ENCODE results near the gene UVRAG. TPM values are rescaled to one million over a fixed set of nuclear protein-coding genes. Genes with fewer than 3 reads are reported as not detected.

Gene UVRAG
- total RNA-seq, 1 experiment from 2014 or later = 52.7 TPM

DNA sequence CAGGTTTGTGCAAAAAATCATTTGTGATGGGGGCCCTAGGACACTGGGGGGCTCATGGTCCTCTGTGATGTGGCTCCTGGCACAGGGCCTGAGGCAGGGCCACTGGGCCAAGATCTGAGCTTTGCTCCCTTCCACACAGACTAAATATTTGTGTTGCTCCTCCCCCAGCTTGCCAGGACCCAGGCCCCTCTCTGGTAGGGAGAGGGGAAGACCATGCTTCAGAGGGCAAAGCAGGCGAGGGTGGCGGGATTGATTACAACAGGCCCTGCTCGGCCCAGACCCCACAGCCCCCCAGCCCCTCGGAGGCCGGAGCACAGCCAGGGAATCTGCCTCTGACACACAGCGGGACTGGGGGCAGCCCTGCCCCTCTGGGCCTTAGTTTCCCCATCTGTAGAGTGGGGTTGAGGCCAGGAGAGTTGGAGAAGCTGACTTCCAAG, 362.3 kb downstream of the UVRAG start:
- Histone ChIP-seq H3K9me3 (ENCODE audit: low read length) (no peaks in the 10 kb centered on the region), H2AFZ (ENCODE audit: low read length) (no peak overlapping the region), H3K27me3 (ENCODE audit: low read length) (no peaks in the 10 kb centered on the region), H3K4me1 (ENCODE audit: low read length) (no peaks in the 10 kb centered on the region), H3K79me2 (ENCODE audit: low read length) (no peaks in the 10 kb centered on the region), H3K27ac (ENCODE audit: low read length) (no peak overlapping the region), H3K36me3 (ENCODE audit: insufficient read depth, low read length) (no peaks in the 10 kb centered on the region), H3K9me2 (replicated peaks; ENCODE audit: insufficient read depth, low read length) (no peaks in the 10 kb centered on the region), H3K4me2 (ENCODE audit: low read depth, low read length, poor library complexity, severe bottlenecking) (no peak overlapping the region), H3K9ac (ENCODE audit: low read length) (no peak overlapping the region), H4K20me1 (ENCODE audit: insufficient read depth, low read depth, low read length) (no peaks in the 10 kb centered on the region), H3K4me3 (ENCODE audit: low read length) (no peak overlapping the region)
- DNase-seq = no peak

DNA sequence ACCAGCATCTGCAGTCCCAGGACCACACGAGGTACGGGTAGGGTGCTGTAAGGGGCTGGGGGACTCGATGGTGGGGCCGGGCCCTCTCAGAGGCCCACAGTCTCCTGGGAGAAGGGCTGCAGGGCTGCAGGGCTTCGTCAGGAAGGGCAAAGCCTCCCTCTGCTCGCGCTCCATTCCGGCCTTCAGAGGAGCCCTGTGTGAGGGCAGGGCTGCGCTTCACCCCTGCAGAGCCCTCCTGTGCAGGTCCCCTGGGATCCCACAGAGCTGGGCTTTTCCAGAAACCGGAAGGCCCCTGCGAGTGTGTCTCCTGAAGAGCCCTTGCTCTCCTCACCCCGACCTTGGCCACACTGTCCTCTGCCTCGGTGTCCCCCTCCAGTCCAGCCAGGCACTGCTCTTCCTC, 364.1 kb downstream of the UVRAG start:
- no peaks in the 10 kb centered on the region for H3K9me2 ChIP-seq (replicated peaks; ENCODE audit: insufficient read depth, low read length)
- H3K27ac ChIP-seq (ENCODE audit: low read length) = no peak overlapping the region
- H2AFZ ChIP-seq (ENCODE audit: low read length) = no peak overlapping the region
- H3K27me3 ChIP-seq (ENCODE audit: low read length) = no peaks in the 10 kb centered on the region
- H3K9ac ChIP-seq (ENCODE audit: low read length) = no peak overlapping the region
- DNase-seq = no peak
- H3K79me2 ChIP-seq (ENCODE audit: low read length) = no peaks in the 10 kb centered on the region
- H3K9me3 ChIP-seq (ENCODE audit: low read length) = no peaks in the 10 kb centered on the region
- no peaks in the 10 kb centered on the region for H3K4me1 ChIP-seq (ENCODE audit: low read length)
- no peak overlapping the region for H3K4me3 ChIP-seq (ENCODE audit: low read length)
- no peak overlapping the region for H3K4me2 ChIP-seq (ENCODE audit: low read depth, low read length, poor library complexity, severe bottlenecking)
- no peaks in the 10 kb centered on the region for H4K20me1 ChIP-seq (ENCODE audit: insufficient read depth, low read depth, low read length)
- no peaks in the 10 kb centered on the region for H3K36me3 ChIP-seq (ENCODE audit: insufficient read depth, low read length)

DNA sequence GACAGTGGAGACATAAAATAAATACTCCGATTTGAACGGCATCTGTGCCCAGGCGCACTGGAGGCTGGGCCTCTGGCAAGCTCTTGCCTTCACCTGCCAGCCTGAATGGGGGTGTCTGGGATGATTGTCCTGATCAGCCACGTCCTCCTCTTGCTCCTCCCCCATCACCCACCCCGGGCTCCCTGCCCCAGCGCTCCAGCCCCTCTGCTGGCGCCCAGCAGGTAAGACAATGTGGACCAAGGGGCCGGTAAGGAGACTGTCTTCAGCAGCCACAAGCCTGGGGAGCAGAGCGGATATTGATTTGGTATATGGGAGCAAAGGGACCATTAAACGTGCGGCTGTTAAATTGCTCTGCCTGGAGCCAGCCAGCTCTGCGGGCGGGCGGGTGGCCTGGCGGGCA, 366.4 kb downstream of the UVRAG start:
- H3K27me3 ChIP-seq (ENCODE audit: low read length) = no peaks in the 10 kb centered on the region
- H3K9me3 ChIP-seq (ENCODE audit: low read length) = no peaks in the 10 kb centered on the region
- no peak overlapping the region for H2AFZ ChIP-seq (ENCODE audit: low read length)
- H3K36me3 ChIP-seq (ENCODE audit: insufficient read depth, low read length) = no peaks in the 10 kb centered on the region
- no peaks in the 10 kb centered on the region for H3K79me2 ChIP-seq (ENCODE audit: low read length)
- H4K20me1 ChIP-seq (ENCODE audit: insufficient read depth, low read depth, low read length) = no peaks in the 10 kb centered on the region
- H3K27ac ChIP-seq (ENCODE audit: low read length) = no peak overlapping the region
- H3K9me2 ChIP-seq (replicated peaks; ENCODE audit: insufficient read depth, low read length) = no peaks in the 10 kb centered on the region
- no peak overlapping the region for H3K4me3 ChIP-seq (ENCODE audit: low read length)
- H3K4me2 ChIP-seq (ENCODE audit: low read depth, low read length, poor library complexity, severe bottlenecking) = no peak overlapping the region
- no peak for DNase-seq
- H3K9ac ChIP-seq (ENCODE audit: low read length) = no peak overlapping the region
- no peaks in the 10 kb centered on the region for H3K4me1 ChIP-seq (ENCODE audit: low read length)

DNA sequence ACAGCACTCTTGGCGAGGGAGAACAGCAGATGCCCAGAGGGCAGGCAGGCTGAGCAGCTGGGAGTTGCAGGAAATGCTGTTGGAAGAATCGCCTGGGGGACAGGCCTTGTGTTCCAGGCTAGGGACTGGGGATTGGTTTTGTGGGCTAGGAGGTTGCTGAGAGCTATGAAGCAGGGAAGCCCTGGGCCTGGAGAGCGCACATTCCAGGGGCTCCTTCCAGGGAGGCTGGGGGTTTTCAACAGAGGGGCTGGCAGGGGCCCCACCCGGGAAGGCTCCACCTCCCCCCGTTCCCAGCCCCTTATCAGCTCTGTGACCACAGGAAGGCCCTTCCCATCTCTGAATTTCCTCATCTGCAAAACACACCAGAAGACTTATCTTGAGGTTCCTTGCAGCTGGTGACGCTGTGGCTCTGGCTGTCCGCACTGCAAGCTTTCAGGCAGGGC, 369.6 kb downstream of the UVRAG start:
- Histone ChIP-seq H3K4me2 (ENCODE audit: low read depth, low read length, poor library complexity, severe bottlenecking) (no peak overlapping the region), H4K20me1 (ENCODE audit: insufficient read depth, low read depth, low read length) (no peaks in the 10 kb centered on the region), H2AFZ (ENCODE audit: low read length) (no peak overlapping the region), H3K4me3 (ENCODE audit: low read length) (no peak overlapping the region), H3K9ac (ENCODE audit: low read length) (no peak overlapping the region), H3K4me1 (ENCODE audit: low read length) (no peaks in the 10 kb centered on the region), H3K79me2 (ENCODE audit: low read length) (no peaks in the 10 kb centered on the region), H3K9me2 (replicated peaks; ENCODE audit: insufficient read depth, low read length) (no peaks in the 10 kb centered on the region), H3K27ac (ENCODE audit: low read length) (no peak overlapping the region), H3K27me3 (ENCODE audit: low read length) (no peaks in the 10 kb centered on the region), H3K9me3 (ENCODE audit: low read length) (no peaks in the 10 kb centered on the region), H3K36me3 (ENCODE audit: insufficient read depth, low read length) (no peaks in the 10 kb centered on the region)
- no peak for DNase-seq

DNA sequence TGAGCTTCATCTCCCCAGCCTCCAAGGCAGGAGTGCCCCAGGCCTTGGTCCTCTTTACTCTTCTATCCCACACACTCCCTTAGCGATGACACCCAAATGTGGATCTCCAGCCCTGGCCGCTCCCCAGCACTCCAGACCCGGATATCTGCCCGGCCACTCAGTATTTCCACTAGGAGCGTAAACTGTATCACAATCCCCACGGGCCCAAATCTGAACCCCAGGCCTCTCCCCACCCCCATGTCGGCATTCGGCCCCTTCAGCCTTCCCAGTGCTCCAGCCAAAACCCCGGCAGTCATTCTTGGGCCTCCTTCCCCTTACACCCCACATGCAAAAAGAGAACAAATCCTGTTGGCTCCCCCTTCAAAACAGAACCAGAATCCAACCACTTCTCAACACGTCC, 370.5 kb downstream of the UVRAG start:
- Histone ChIP-seq H4K20me1 (ENCODE audit: insufficient read depth, low read depth, low read length) (no peaks in the 10 kb centered on the region), H2AFZ (ENCODE audit: low read length) (no peak overlapping the region), H3K27ac (ENCODE audit: low read length) (no peak overlapping the region), H3K9me3 (ENCODE audit: low read length) (no peaks in the 10 kb centered on the region), H3K27me3 (ENCODE audit: low read length) (no peaks in the 10 kb centered on the region), H3K4me1 (ENCODE audit: low read length) (no peaks in the 10 kb centered on the region), H3K36me3 (ENCODE audit: insufficient read depth, low read length) (no peaks in the 10 kb centered on the region), H3K4me2 (ENCODE audit: low read depth, low read length, poor library complexity, severe bottlenecking) (no peak overlapping the region), H3K4me3 (ENCODE audit: low read length) (no peak overlapping the region), H3K9ac (ENCODE audit: low read length) (no peak overlapping the region), H3K9me2 (replicated peaks; ENCODE audit: insufficient read depth, low read length) (no peaks in the 10 kb centered on the region), H3K79me2 (ENCODE audit: low read length) (no peaks in the 10 kb centered on the region)
- no peak for DNase-seq

DNA sequence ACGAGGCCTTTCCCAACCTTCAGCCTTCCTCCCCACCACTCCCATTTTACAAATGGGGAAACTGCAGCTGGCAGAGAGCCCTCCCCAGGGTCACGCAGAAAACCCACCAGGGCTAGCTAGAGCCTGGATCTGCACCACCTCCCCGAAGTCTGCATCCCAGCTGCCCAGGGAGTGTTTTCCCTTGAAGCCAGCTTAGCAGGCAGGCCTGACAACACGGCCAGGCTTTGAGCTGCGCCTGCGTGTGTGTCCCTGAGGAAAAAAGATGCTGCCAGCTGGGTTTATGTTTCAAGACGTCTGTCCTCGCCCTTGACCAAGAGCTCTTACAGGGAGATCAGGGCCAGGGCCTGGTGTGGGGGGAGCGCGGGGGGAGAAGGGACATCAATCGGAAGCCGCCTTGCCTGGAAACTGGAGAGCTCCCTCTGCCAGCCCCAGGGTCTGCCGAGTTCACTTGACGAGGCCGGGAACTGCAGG, 371.0 kb downstream of the UVRAG start:
- no peak for DNase-seq
- no peaks in the 10 kb centered on the region for H3K79me2 ChIP-seq (ENCODE audit: low read length)
- H3K4me3 ChIP-seq (ENCODE audit: low read length) = no peak overlapping the region
- no peaks in the 10 kb centered on the region for H4K20me1 ChIP-seq (ENCODE audit: insufficient read depth, low read depth, low read length)
- no peaks in the 10 kb centered on the region for H3K27me3 ChIP-seq (ENCODE audit: low read length)
- no peak overlapping the region for H3K4me2 ChIP-seq (ENCODE audit: low read depth, low read length, poor library complexity, severe bottlenecking)
- H3K27ac ChIP-seq (ENCODE audit: low read length) = no peak overlapping the region
- H3K9me2 ChIP-seq (replicated peaks; ENCODE audit: insufficient read depth, low read length) = no peaks in the 10 kb centered on the region
- no peaks in the 10 kb centered on the region for H3K36me3 ChIP-seq (ENCODE audit: insufficient read depth, low read length)
- H3K9me3 ChIP-seq (ENCODE audit: low read length) = no peaks in the 10 kb centered on the region
- H3K9ac ChIP-seq (ENCODE audit: low read length) = no peak overlapping the region
- H2AFZ ChIP-seq (ENCODE audit: low read length) = no peak overlapping the region
- no peaks in the 10 kb centered on the region for H3K4me1 ChIP-seq (ENCODE audit: low read length)

DNA sequence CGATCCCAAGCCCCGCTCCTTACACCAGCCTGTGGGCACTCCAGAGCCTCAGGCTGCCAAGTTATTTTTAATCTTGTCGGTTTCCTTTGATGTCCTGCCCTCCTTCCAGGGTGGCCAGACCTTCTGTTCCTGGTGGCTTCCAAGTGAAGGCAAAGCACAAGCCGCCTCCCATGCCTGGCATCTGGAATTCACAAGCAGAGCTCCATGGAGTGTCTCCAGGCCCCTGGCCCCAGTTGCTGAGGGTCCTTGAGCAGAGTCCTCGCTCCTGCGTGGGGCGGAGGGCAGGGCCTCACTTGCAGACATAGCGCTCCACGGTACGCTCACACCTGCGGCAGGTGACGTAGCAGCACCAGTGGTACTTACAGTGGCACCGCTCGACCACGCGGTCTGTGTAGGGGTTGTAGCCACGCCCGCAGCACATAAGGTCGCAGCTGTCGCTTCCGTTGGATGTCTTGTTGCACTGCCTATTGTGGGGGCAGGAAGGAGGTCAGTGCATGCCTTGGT, 371.8 kb downstream of the UVRAG start:
- no peak overlapping the region for H3K4me2 ChIP-seq (ENCODE audit: low read depth, low read length, poor library complexity, severe bottlenecking)
- H3K27ac ChIP-seq (ENCODE audit: low read length) = no peak overlapping the region
- no peak overlapping the region for H3K4me3 ChIP-seq (ENCODE audit: low read length)
- H3K27me3 ChIP-seq (ENCODE audit: low read length) = no peaks in the 10 kb centered on the region
- no peaks in the 10 kb centered on the region for H3K4me1 ChIP-seq (ENCODE audit: low read length)
- no peaks in the 10 kb centered on the region for H3K79me2 ChIP-seq (ENCODE audit: low read length)
- no peaks in the 10 kb centered on the region for H3K9me3 ChIP-seq (ENCODE audit: low read length)
- no peak for DNase-seq
- H2AFZ ChIP-seq (ENCODE audit: low read length) = no peak overlapping the region
- H3K9me2 ChIP-seq (replicated peaks; ENCODE audit: insufficient read depth, low read length) = no peaks in the 10 kb centered on the region
- H4K20me1 ChIP-seq (ENCODE audit: insufficient read depth, low read depth, low read length) = no peaks in the 10 kb centered on the region
- no peak overlapping the region for H3K9ac ChIP-seq (ENCODE audit: low read length)
- no peaks in the 10 kb centered on the region for H3K36me3 ChIP-seq (ENCODE audit: insufficient read depth, low read length)

DNA sequence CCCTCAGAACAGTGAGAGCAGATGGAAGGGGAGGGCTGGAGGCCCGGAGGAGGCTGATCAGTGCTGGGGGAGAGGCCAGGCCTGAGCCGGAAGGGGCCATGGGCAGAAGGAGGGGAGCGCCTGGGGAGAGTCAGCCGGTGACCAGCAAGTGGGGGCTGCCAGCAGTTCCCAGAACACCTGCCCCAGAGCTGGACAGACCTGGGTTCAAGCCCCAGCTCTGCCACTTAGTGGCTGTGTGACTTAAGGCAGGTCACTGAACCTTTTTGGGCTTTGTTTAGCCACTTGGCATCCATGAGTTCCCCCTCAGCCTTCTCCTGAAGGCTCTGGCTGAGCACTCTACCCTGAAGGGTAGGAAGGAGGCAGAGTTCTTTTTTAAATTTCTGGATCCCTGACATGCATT, 373.9 kb downstream of the UVRAG start:
- H3K9me2 ChIP-seq (replicated peaks; ENCODE audit: insufficient read depth, low read length) = no peaks in the 10 kb centered on the region
- no peak overlapping the region for H3K4me2 ChIP-seq (ENCODE audit: low read depth, low read length, poor library complexity, severe bottlenecking)
- no peaks in the 10 kb centered on the region for H3K79me2 ChIP-seq (ENCODE audit: low read length)
- no peak overlapping the region for H2AFZ ChIP-seq (ENCODE audit: low read length)
- H3K9me3 ChIP-seq (ENCODE audit: low read length) = no peaks in the 10 kb centered on the region
- H4K20me1 ChIP-seq (ENCODE audit: insufficient read depth, low read depth, low read length) = no peaks in the 10 kb centered on the region
- H3K4me1 ChIP-seq (ENCODE audit: low read length) = no peaks in the 10 kb centered on the region
- H3K27ac ChIP-seq (ENCODE audit: low read length) = no peak overlapping the region
- DNase-seq = no peak
- no peak overlapping the region for H3K9ac ChIP-seq (ENCODE audit: low read length)
- H3K27me3 ChIP-seq (ENCODE audit: low read length) = no peaks in the 10 kb centered on the region
- no peaks in the 10 kb centered on the region for H3K36me3 ChIP-seq (ENCODE audit: insufficient read depth, low read length)
- no peak overlapping the region for H3K4me3 ChIP-seq (ENCODE audit: low read length)

DNA sequence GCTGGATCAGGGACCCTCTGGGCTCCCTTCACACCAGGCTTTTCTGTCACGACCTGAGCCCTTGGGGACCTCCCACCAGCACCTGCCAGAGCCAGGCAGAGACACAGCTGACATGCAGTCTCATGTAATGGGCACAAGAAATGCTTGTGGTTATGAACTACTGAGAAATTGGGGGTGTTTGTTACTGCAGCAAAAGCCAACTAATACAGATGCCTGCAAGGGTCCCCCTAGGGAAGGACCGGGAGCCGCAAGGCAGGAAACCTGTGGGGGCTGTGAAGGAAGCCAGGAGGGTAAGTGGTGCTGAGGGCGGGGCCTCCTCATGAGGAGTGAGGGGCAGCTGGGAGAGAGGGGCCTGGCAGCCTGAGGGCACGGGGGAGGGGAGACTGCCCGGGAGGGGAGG, 374.7 kb downstream of the UVRAG start:
- Histone ChIP-seq H3K9ac (ENCODE audit: low read length) (no peak overlapping the region), H3K4me1 (ENCODE audit: low read length) (no peaks in the 10 kb centered on the region), H3K27me3 (ENCODE audit: low read length) (no peaks in the 10 kb centered on the region), H3K4me2 (ENCODE audit: low read depth, low read length, poor library complexity, severe bottlenecking) (no peak overlapping the region), H3K79me2 (ENCODE audit: low read length) (no peaks in the 10 kb centered on the region), H3K9me3 (ENCODE audit: low read length) (no peaks in the 10 kb centered on the region), H3K27ac (ENCODE audit: low read length) (no peak overlapping the region), H3K4me3 (ENCODE audit: low read length) (no peak overlapping the region), H4K20me1 (ENCODE audit: insufficient read depth, low read depth, low read length) (no peaks in the 10 kb centered on the region), H2AFZ (ENCODE audit: low read length) (no peak overlapping the region), H3K9me2 (replicated peaks; ENCODE audit: insufficient read depth, low read length) (no peaks in the 10 kb centered on the region), H3K36me3 (ENCODE audit: insufficient read depth, low read length) (no peaks in the 10 kb centered on the region)
- no peak for DNase-seq
